Measurements from ENCODE around the gene PCDHA8.
"Not testable (repeated sequence)": the region's sequence is repeated elsewhere in the genome, so short reads cannot be mapped to it uniquely, and the experiment has no call there.

Gene PCDHA8

GRCh38 chr5:140829511-140830501, 11.2 kb upstream of the PCDHA8 start:
- not testable (repeated sequence) for DNase-seq

DNA sequence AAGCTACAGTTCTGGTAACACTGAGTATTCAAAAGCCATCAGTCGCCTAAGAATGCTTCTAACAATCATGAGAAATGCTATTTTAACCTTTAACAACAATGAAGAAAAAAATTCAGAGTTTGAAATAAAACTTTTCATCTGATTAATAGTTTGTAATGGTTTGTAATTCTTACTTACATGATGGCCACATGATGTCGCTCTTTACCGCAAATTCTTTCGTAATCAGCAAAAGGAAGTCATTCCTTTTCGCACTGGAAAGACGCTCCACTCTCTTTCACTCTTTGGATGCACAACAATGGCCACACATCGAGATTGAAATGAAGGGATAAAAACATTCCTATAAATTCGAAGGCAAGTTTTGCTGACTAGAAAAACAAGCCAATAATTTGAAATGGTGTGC, 7.0 kb upstream of the PCDHA8 start, which contains the start of gene PCDHA7:
Gene PCDHA7, plus strand, starts transcription at position 277 of the 400 bp plus-strand sequence. Its CDS starts 115 bp downstream, at position 392.
- DNase-seq = no peak

GRCh38 chr5:140834439-140835008, 6.5 kb upstream of the PCDHA8 start:
- not testable (repeated sequence) for DNase-seq

- DNase-seq = no peak
Measured at GRCh38 chr5:140835622-140836510, 5.1 kb upstream of the PCDHA8 start.

GRCh38 chr5:140842798-140843733, 2.1 kb downstream of the PCDHA8 start:
- no peak for DNase-seq

DNA sequence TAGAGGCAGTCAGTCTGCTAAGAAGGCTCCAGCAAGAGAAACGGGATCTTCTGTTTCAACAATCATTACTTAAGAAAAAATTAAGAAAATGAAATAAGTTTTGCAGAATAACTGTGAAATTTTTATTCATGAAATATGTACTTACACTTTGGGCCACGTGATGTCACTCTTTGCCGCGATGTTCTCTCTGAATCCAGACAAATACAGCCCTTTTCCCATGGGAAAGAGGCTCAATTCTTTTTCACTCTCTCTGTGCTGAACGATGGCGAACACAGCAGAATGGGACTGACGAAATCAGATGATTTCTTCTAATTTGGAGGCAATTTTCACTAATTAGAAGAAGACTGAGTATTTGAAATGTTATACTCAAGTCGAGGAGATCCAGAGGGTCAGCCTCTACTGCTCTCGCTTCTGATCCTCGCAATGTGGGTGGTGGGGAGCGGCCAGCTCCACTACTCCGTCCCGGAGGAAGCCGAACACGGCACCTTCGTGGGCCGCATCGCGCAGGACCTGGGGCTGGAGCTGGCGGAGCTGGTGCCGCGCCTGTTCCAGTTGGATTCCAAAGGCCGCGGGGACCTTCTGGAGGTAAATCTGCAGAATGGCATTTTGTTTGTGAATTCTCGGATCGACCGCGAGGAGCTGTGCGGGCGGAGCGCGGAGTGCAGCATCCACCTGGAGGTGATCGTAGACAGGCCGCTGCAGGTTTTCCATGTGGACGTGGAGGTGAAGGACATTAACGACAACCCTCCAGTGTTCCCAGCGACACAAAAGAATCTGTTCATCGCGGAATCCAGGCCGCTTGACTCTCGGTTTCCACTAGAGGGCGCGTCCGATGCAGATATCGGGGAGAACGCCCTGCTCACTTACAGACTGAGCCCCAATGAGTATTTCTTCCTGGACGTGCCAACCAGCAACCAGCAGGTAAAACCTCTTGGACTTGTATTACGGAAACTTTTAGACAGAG, 7.4 kb downstream of the PCDHA8 start, which contains the start of gene PCDHA9:
Gene PCDHA9, plus strand, starts transcription at position 244 of the 964 bp plus-strand sequence. Its CDS starts 114 bp downstream, at position 358.
- DNase-seq = not testable (repeated sequence)

- not testable (repeated sequence) for DNase-seq
Measured at GRCh38 chr5:140849831-140850634, 9.0 kb downstream of the PCDHA8 start.

DNA sequence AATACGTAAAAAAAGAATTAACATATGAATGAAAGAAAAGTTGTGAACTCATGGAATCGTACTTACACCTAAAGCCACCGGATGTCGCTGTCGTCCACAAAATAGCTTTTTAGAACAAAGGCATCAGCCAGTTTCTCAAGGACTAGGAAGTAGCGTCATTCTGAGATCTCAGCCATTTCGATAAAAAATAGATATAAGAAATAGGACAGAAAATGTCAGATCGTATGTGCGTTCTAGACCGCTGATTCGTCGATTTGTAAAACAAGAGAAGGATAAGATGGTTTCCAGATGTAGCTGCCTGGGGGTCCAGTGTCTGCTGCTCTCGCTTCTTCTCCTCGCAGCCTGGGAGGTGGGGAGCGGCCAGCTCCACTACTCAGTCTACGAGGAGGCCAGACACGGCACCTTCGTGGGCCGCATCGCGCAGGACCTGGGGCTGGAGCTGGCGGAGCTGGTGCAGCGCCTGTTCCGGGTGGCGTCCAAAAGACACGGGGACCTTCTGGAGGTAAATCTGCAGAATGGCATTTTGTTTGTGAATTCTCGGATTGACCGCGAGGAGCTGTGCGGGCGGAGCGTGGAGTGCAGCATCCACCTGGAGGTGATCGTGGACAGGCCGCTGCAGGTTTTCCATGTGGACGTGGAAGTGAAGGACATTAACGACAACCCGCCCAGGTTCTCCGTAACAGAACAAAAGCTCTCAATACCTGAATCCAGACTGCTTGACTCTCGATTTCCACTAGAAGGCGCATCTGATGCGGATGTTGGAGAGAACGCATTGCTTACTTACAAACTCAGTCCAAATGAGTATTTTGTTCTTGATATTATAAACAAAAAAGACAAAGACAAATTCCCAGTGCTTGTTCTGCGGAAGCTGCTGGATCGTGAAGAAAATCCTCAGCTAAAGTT, 15.0 kb downstream of the PCDHA8 start, which contains the start of gene PCDHA10:
Gene PCDHA10, plus strand, starts transcription at position 126 of the 903 bp plus-strand sequence. Its CDS starts 152 bp downstream, at position 278.
- peak; percentile 16 for DNase-seq

GRCh38 chr5:140857177-140857986, 16.4 kb downstream of the PCDHA8 start:
- no peak for DNase-seq

DNA sequence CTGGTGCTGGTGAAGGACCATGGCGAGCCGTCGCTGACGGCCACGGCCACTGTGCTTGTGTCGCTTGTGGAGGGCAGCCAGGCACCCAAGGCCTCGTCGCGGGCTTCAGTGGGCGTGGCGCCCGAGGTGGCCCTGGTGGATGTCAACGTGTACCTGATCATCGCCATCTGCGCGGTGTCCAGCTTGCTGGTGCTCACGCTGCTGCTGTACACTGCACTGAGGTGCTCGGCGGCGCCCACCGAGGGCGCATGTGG, 16.9 kb downstream of the PCDHA8 start:
- DNase-seq = no peak

DNA sequence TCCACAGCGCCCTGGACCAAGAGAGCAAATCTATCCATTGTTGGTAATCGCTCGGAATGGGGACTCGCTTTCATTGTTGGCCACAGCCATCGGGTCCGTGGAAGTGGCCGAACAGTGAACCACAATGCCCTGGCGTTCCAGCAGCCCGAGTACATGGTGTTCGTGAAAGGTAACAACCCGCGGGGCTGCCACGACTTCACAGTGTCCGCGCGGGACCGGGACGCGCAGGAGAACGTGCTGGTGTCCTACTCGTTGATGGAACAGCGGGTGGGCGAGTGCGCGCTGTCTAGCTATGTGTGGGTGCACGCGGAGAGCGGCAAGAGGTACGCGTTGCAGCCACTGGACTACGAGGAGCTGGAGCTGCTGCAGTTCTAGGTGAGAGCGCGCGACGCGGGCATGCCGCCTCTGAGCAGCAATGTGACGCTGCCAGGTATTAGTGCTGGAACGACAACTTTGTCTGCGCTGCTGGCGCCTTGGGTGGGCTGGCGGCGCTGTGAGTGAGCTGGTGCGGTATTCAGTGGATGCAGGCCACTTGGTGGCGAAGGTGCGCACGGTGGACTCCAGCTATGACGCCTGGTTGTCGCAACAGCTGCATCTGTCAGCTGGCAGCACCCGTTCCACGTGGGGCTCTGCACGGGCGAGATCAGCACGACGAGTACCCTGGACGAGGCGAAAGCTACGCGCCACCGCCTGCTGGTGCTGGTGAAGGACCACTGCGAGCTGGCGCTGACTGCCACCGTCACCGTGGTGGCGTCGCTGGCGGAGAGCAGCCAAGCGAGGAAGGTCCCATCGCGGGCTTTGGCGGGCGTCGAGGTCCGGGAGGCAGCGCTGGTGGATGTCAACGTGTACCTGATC, 21.7 kb downstream of the PCDHA8 start:
- no peak for DNase-seq

DNA sequence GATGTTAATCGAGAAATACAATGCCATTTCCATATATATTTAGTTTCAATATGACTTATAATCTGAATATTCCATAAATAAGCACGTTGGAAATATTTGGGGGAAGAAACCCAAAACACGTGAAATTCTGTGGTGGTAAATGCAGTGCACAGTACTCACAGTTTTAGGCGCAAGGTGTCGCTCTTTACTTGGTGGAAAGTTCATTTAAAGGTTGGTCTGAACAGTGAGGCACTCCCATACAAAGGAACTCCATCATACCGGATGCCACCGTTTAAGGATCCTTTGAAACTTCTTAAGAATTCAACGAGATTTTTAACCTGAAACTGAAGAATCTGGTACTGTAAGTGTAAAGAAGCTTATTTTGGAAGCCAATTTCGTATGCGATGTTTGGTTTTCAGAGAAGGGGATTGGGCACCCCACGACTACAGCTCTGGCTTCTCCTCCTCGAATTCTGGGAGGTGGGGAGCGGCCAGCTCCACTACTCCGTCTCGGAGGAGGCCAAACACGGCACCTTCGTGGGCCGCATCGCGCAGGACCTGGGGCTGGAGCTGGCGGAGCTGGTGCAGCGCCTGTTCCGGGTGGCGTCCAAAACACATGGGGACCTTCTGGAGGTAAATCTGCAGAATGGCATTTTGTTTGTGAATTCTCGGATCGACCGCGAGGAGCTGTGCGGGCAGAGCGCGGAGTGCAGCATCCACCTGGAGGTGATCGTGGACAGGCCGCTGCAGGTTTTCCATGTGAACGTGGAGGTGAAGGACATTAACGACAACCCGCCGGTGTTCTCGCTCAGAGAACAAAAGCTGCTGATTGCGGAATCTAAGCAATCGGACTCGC, 28.0 kb downstream of the PCDHA8 start, which contains the start of gene PCDHA11:
Gene PCDHA11, plus strand, starts transcription at position 237 of the 834 bp plus-strand sequence. Its CDS starts 147 bp downstream, at position 384.
- no peak for DNase-seq

GRCh38 chr5:140869555-140869886, 28.5 kb downstream of the PCDHA8 start:
- no peak for DNase-seq

DNA sequence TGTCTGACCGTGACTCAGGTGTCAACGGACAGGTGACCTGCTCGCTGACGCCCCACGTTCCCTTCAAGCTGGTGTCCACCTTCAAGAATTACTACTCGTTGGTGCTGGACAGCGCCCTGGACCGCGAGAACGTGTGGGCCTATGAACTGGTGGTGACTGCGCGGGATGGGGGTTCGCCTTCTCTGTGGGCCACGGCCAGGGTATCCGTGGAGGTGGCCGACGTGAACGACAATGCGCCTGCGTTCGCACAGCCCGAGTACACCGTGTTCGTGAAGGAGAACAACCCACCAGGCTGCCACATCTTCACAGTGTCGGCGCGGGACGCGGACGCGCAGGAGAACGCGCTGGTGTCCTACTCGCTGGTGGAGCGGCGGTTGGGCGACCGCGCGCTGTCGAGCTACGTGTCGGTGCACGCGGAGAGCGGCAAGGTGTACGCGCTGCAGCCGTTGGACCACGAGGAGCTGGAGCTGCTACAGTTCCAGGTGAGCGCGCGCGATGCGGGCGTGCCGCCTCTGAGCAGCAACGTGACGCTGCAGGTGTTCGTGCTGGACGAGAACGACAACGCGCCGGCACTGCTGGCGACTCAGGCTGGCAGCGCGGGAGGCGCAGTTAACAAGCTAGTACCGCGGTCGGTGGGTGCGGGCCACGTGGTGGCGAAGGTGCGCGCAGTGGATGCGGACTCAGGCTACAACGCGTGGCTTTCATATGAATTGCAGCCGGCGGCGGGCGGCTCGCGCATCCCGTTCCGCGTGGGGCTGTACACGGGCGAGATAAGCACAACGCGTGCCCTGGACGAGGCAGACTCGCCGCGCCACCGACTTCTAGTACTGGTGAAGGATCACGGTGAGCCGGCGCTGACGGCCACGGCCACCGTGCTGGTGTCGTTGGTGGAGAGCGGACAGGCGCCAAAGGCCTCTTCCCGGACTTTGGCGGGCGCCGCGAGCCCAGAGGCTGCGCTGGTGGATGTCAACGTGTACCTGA, 29.5 kb downstream of the PCDHA8 start:
- DNase-seq = no peak
